AG09309 (cell line): ENCODE measurements around the gene NDUFV1.
"Not testable (repeated sequence)": the region's sequence is repeated elsewhere in the genome, so short reads cannot be mapped to it uniquely, and the experiment has no call there.

Experiments
- DNase-seq: peaks from one replicate; pipeline ENCODE4 v3.0.0-alpha.2; 2010; ENCODE audit warnings: low read depth
- H3K4me3 ChIP-seq: 2 replicates; pipeline ENCODE4 v1.5.1; 2011; ENCODE audit warnings: mild to moderate bottlenecking, low read depth, low read length, moderate library complexity; ENCODE audit not compliant: control insufficient read depth
- TF ChIP-seq, protein P1 (sequence below): IDR thresholded peaks from 2 replicates; pipeline ENCODE4 v1.5.1; 2011; ENCODE audit warnings: mild to moderate bottlenecking, low read depth, low read length, inconsistent platforms; ENCODE audit not compliant: insufficient read depth, control insufficient read depth; ENCODE audit errors: missing control alignments

Gene NDUFV1

GRCh38 chr11:67586568-67587250 lies 20.0 kb upstream of the NDUFV1 start:
- no peak for DNase-seq
- TF ChIP-seq, protein P1, sequence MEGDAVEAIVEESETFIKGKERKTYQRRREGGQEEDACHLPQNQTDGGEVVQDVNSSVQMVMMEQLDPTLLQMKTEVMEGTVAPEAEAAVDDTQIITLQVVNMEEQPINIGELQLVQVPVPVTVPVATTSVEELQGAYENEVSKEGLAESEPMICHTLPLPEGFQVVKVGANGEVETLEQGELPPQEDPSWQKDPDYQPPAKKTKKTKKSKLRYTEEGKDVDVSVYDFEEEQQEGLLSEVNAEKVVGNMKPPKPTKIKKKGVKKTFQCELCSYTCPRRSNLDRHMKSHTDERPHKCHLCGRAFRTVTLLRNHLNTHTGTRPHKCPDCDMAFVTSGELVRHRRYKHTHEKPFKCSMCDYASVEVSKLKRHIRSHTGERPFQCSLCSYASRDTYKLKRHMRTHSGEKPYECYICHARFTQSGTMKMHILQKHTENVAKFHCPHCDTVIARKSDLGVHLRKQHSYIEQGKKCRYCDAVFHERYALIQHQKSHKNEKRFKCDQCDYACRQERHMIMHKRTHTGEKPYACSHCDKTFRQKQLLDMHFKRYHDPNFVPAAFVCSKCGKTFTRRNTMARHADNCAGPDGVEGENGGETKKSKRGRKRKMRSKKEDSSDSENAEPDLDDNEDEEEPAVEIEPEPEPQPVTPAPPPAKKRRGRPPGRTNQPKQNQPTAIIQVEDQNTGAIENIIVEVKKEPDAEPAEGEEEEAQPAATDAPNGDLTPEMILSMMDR = no peak
- no peak overlapping the region for H3K4me3 ChIP-seq

GRCh38 chr11:67588136-67588503 lies 18.6 kb upstream of the NDUFV1 start:
- H3K4me3 ChIP-seq = no peak overlapping the region
- TF ChIP-seq, protein P1 = no peak

DNA sequence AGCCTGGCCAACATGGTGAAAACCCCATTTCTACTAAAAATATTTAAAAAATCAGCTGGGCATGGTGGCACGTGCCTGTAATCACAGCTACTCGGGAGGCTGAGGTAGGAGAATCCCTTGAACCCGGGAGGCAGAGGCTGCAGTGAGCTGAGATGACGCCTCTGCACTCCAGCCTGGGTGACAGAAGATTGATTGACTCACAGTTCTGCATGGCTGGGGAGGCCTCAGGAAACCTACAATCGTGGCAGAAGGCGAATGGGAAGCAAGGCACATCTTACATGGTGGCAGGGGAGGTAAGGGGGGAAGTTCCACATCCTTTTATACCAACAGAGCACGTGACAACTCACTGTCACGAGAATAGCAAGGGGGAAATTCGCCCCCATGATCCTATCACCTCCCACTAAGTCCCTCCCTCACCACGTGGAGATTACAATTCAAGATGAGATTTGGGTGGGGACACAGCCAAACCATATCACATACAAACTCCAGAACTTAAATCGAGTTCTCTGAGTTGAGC lies 17.8 kb upstream of the NDUFV1 start:
- H3K4me3 ChIP-seq, DNase-seq: not testable (repeated sequence)

More at GRCh38 chr11:67588136-67588503, 18.6 kb upstream of the NDUFV1 start:
- DNase-seq = no peak

GRCh38 chr11:67592880-67593564 lies 13.7 kb upstream of the NDUFV1 start:
- DNase-seq = no peak
- no peak overlapping the region for H3K4me3 ChIP-seq
- TF ChIP-seq, protein P1 = no peak

DNA sequence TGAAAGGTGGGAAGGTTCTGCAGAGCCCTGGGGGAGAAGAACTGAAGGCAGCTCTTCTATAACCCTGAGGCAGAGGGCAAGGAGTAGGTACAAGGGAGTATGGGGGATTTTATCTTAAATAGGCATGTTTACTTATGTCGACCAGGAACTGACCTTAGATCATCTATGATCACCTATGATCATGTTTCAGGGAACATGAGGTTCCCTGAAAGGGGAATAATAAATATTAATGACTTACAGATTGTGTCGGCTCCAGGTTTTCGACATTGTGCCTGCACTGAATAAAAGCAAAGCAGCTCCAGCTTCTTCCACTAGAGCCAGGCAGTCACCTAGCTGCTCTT lies 13.2 kb upstream of the NDUFV1 start:
- DNase-seq = no peak
- TF ChIP-seq, protein P1 = no peak

DNA sequence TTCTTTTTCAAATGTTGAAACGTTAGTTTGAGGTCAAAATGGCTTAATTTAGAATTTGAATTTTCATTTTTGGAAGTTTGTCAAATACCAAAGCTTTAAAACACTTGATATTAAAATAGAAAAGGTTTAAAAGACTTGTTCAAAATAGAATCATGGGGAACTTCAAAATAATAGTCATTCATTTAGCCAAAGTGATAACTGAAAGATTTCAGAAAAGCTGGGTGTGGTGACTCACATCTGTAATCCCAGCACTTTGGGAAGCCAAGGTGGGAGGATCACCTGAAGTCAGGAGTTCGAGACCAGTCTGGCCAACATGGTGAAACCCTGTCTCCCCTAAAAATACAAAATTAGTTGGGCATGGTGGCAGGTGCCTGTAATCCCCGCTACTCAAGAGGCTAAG lies 12.3 kb upstream of the NDUFV1 start:
- H3K4me3 ChIP-seq = no peak overlapping the region
- TF ChIP-seq, protein P1 = no peak
- no peak for DNase-seq

More for the DNA sequence above, 13.2 kb upstream of the NDUFV1 start:
- no peak overlapping the region for H3K4me3 ChIP-seq

- TF ChIP-seq, protein P1 = no peak
- no peak for DNase-seq
- H3K4me3 ChIP-seq = no peak overlapping the region
Observed at GRCh38 chr11:67596753-67597300, 9.9 kb upstream of the NDUFV1 start.

DNA sequence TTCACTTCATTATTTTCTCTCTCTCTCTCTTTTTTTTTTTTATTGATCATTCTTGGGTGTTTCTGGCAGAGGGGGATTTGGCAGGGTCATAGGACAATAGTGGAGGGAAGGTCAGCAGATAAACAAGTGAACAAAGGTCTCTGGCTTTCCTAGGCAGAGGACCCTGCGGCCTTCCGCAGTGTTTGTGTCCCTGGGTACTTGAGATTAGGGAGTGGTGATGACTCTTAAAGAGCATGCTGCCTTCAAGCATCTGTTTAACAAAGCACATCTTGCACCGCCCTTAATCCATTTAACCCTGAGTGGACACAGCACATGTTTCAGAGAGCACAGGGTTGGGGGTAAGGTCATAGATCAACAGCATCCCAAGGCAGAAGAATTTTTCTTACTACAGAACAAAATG lies 9.3 kb upstream of the NDUFV1 start:
- DNase-seq, H3K4me3 ChIP-seq: not testable (repeated sequence)

- not testable (repeated sequence) for H3K4me3 ChIP-seq, DNase-seq
Observed at GRCh38 chr11:67597963-67598362, 8.8 kb upstream of the NDUFV1 start.
